Stimulated activated CD4-positive, alpha-beta T cell treated with anti-CD3 and anti-CD28 coated beads, TNF-alpha, amount 100 ng/mL, for 24 hours (primary cell): ENCODE data around the gene KIFAP3.
"Not testable (repeated sequence)": the region's sequence is repeated elsewhere in the genome, so short reads cannot be mapped to it uniquely, and the experiment has no call there.

Experiments used
- DNase-seq, 3 experiments: peaks; one replicate each; pipeline ENCODE4 v3.0.0-alpha.2; 2020; ENCODE audit warnings: low read depth in 3 of 3

The KIFAP3 gene

DNA sequence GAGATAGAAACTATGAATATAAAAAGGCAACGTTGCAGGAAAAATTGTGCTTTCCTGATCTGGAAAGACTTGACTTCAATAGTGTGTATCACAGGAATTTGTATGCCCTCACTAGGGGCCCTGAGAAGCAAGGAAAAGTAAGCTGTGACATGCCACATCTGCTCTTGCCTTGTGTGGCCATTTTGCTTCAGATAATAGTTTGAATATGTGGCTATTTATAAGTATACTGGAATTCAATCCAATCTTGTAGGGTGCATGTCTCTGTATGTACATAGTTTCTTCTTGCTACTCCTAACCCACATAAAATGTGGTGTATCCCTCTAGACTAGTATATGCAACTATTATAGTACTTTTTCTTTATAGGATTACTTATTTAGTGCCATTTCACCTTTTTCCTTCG, 149.7 kb downstream of the KIFAP3 start:
- DNase-seq = no peak

DNA sequence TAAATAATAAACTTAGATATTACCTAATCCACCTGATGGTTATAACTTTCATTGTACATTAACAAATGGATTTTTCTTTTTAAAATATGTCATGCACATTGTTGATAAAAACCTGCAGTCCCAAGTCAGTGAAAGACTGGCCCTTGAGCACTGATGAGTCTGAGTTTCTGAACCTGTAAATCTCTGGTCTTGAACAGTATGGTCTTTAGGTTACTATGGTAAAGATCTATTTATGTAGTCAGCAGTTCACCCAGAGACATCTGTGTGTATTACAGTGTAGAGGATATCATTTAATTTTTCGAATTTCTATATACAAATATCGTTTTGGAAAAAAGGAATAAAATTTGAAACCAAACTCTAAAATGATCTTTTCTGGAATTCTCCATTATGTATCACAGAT, 150.4 kb downstream of the KIFAP3 start:
- DNase-seq = no peak

DNA sequence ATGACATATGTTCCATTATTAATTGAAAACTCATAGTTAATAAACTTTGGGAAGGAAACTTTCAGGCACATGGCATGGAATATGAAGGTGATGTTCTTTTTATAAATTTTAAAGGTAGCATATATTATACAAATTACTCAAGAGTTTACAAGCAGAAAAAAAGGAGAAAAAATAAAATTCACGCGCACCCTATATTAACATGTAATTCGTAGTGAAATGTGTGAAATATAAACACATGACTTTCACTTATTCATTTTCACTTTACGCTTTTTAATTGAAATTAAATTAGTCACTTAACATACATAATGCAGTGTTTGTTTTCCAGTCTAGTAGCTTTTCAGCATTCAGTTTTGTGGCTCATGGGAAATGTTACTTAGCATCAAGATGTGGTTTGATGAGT, 153.4 kb downstream of the KIFAP3 start:
- DNase-seq = no peak

DNA sequence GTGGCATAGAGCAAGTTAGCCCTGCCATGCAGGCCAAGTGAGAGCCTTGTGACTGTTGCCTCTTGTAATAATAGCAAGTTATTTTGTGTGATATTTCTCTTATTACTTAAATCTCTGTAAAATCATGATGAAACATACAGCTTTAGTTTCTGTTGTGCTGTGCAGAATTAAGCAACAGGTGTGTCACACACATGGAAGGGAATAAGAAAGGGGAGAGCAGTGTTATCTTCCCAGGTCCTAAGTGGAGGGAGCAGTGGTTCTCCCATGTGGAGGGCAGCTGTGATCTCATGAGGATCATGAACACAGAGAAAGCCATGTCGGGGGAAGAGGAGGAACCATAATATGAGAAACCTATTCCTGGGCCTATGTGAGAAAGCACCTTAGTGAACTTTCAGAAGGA, 155.6 kb downstream of the KIFAP3 start:
- no peak for DNase-seq

DNA sequence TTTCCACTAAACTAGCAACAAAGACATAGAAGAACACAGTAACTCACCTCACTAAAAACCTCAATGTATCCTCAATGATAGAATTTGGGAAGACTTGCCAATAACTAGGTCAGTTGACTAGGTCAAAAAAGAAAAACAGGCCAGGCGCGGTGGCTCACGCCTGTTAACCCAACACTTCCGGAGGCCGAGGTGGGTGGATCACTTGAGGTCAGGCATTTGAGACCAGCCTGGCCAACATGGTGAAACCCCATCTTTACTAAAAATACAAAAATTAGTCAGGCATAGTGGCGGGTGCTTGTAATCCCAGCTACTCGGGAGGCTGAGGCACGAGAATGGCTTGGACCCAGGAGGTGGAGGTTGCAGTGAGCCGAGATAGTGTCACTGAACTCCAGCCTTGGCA, 156.3 kb downstream of the KIFAP3 start:
- not testable (repeated sequence) for DNase-seq

DNA sequence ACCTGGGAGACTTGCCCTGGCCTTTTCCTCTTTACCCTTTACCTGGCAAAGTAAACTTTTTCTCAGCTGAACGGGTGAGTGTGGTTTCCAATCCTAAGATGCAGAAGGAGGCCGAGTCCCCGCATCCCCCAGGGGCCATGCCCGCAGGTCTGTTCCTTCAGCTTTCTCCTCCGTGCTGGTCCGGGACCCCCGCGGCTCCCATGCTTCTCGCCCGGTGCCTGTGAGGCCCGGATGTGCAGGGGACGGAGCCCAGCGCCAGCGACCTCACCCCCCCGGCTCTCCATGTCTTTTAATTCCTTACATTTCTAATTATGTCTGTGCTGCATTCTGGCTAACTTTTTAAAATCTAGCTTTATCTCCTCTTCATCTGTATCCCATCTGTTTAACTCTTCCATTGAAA, 159.3 kb downstream of the KIFAP3 start:
- no peak for DNase-seq

DNA sequence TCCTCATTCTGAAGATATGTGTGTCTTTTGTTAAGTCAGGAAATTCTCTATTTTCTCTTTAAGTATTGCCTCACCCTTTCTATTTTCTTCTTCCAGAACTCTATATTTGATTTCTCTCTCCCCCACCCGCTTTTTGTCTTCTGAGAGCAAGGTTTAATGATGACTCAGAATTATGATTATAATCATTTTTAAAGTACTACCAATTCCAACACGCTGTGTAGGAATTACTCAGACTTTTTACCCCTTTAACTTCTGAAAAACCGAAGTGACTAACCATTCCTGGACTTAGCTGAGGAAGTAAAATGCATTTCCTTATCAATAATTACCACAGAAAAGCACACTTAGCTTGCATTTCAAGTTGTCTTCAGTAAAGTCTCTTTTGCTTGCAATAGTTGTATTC, 160.0 kb downstream of the KIFAP3 start:
- no peak for DNase-seq

DNA sequence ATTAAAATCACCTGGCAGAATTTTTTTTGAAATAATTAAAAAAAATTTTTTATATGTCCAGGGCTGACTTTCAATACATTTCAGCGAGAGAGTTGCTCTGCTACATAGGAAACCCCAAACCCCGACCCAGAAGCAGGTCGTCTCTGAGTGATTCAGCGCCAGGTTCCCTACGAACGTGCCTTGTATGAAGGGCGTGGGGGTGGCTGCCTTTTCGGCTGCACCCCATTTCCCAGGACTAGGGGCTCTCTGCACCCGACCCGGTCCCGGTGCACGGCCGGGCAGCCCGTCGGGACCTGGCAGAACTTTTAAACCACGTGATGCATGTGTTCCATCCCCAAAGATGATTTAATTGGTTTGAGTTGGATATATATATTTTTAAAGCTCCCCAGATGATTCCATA, 165.0 kb downstream of the KIFAP3 start:
- DNase-seq = no peak

DNA sequence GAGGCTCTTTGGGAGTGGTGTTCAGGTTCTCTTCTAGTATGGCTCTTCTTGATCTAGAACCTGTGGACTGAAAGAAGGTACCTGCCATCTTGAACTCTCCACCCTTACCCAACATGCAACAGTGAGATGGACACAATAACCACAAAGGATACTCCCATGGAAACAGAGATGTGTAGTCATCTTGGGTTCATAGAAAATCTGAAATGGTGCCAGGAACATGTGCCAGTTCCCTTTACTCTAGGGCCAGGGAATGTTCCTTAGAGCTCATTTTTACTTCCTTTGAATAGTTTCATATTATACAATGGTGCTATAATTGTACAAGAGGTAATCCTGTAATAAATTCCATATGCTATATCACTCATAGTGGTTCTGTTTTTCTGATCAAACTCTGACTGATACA, 167.6 kb downstream of the KIFAP3 start:
- DNase-seq = no peak

DNA sequence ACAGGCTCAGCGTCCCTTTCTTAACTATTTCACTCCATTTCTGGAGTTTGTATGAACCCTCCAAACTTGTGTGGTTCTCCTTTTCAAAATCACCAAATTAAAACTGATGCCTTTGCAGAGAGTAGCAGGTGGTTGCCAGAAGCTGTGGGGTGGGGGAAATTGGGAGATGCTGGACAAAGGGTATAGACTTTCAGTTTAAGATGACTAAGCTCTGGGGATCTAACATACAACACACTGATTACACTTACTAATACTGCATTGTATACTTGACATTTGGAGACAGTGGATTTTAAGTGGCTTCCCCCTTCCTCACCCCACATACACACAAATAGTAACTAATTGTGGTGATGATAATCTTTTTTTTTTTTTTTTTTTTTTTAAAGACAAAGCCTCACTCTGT, 169.7 kb downstream of the KIFAP3 start:
- DNase-seq = no peak

DNA sequence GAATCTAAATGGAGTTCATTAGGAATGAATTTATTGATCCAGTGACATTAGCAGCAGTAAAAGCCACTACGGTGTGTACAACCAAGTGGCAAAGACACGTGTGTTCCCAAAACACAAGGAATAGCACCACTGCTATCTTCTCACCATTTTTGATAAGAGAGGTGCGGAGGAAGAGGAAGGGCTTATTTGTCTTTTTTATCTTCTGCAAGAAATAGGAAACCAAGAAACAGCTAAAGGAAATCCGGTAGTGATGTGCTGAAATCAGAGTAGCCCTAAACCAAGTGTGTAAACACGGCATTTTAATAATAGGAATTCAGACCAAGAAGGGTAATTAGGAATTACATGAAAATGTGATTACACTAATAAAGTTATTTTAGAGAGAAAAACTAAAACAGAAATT, 171.7 kb downstream of the KIFAP3 start:
- no peak for DNase-seq

DNA sequence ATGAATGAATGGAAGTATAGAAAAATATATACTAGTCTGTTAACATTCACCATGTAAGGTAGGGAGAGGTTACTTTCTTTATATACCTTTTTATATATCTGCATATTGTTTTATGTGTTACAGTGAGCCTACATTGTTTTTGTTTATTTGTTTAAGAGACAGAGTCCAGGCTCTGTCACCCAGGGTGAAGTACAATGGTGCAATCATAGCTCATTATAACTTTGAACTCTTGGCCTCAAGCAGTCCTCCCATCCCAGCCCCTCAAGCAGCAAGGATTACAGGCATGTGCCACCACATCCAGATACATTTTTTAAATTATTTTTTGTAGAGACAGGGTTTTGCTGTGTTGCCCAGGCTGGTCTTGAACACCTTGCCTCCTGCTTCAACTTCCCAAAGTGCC, 173.4 kb downstream of the KIFAP3 start:
- DNase-seq = no peak

DNA sequence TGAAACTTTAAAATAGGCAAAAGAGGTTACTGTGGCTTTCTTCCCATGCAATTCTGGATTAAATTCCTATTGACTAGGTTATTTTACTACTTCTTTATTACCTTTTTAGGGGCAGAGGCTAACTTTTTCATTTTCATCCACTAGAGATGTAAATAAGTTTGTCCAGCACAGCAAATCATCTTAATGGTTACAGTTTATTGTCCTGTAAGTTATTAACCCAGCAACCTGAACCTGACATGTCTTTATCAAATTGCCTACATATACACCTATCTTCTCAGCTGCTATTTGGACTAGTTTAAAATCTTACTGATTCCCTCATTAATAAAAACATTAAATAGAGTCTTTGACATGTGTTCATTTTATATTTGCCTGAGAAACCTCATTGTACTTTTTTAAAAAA, 173.9 kb downstream of the KIFAP3 start:
- DNase-seq = no peak

DNA sequence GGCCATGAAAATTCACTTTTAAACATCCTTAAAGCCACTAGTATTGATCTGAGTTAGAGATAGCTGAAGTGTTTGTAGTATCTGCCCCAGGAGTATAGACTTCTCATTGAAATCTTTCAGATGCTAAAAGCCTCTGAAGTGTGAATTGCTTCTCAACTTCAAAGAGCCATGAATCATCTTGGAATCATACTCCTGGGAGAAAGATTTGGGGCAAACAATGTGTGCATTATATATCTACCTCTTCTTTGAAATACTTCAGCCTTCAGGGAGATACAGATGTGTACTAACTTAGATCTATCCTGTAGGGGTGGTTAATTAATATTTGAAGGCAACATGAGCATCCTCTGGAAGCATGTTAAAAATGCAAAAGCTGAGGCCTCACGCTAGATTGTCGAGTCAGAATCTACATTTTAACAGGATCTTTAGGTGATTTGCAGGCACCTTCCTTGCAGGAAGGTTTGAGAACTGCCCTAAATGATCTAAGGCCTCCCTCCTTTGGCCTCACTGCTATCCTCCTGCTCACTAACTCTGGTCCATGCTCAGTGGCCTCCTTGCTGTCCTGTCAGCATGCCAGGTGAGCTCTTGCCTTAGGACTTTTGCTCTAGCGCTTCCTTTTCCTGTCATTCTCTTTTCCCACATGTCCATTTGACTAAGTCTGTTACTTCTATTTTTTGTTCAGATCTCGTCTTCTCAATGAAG, 174.8 kb downstream of the KIFAP3 start:
- no peak for DNase-seq

DNA sequence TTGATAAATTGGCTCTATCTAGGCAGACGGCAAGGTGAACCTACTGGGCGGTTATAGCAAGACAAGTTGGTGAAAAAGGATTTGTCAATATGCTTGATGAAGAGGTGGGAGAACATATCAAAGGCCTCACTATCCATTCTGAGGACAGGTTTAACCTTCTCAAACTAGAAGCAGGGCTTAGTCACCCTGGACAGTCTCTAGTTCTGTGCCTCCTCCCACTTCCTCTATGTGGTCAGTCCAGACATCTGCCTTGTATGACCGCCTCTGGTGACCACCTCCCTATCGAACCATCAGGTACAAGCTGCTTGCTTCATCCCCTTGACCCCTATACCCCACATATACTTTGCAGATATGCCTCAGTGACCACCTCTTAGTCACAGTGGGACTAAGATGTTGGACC, 178.5 kb downstream of the KIFAP3 start:
- DNase-seq = no peak

DNA sequence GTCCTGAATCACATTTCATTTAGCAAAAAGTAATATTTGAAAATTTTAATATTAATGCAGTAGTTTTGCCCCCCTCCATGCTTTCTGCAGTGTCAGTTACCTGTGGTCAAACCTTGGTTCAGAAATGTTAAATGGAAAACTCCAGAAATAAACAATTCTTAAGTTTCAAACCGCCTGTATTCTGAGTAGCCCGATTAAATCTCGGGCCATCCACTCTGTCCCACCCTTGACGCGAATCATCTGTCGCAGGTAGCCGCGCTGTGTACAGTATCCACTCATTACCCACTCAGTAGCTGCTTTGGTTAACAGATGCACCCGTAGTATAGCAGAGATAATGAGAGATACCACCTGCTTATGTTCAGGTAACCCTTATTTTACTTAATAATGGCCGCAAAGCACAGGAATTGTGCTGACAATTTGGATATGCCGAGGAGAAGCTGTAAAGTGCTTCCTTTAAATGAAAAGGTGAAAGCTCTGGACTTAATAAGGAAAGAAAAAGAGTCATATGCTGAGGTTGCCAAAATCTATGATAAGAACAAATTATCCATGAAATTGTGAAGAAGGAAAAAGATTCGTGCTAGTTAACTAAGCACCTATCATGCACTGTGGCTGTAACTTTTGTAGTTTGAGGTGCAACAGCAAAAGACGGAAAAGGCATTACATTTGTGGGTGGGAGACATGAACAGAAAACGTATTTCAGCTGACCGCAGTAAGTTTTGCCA, 179.9 kb downstream of the KIFAP3 start:
- DNase-seq = no peak

DNA sequence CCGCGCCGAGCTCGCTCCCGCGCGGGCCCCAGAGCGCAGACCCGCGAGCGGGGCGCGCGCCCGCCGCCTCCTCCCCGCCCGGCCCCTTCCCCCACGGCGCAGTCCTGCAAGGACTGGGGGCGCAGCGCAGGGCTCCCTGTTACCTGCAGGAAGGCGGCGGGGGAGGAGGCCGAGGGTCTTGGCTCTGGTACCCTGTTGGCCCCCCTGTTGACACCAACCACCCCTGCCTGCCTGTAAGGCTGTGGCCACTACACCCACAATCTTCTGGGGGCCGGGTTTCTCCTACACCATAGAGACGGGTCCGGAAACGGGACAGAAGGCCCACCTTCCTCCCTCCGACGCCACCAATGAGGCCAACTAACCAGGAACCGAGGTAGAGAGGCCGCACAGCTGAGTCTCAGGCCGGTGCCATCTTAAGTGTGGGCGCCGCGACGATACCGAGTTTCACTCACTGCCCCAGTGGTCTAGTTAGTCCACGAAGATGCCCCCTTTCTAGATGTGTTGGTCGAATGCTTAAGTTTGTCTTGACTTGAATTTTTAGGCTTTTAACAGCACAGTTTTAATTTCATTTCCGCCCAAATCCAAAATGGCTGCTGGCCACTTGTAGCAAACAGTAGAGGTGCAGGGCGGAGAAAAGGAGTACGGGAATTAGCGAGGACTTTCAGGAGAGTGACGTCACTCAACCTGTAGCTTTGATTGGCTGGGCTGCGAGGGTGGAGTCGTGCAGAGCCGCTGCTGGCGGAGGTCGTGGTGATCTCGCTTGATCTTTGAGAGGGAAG, 180.7 kb downstream of the KIFAP3 start, which contains the start of gene SCYL3:
Gene SCYL3 (minus strand): TSS at position 252 of the 779 bp plus-strand sequence. CDS start 5,056 bp downstream, outside the sequence.
- peak; percentile 77 to 85 (median 84) for DNase-seq

DNA sequence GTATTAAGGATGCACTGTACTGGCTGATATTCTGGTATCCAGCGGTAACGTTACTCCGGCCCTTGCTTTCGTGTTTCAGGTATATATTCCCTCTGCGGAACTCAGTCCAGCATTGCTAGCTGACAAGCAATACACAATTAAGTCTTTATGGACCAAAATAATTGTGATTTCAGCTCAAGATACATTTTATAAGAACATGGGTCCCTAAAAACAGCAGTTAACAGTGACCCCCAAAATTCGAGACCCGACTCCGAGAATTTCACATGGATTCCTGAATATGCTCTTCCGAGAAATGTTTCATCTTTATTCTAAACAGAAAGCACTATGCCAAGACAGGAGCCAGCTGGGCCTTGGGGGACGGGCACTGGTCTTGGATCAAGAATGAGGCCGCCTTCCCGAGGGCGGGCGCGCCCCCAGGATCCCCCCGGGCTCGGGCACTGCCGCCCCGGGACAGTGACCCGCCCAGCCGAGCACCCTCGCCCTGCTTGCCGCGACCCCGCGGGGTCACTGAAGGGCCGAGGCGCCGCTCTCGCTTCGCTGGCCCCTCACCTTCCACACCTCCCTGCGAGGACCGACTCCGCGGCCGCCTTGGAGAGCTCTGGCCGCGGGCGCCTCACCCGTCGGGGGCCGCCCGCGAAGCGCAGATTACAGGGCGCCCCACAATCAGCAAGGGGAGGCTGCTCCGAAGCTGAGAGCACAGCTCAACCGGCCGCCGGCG, 181.4 kb downstream of the KIFAP3 start:
- DNase-seq = peak in 1 of 3 experiments; percentile 5

DNA sequence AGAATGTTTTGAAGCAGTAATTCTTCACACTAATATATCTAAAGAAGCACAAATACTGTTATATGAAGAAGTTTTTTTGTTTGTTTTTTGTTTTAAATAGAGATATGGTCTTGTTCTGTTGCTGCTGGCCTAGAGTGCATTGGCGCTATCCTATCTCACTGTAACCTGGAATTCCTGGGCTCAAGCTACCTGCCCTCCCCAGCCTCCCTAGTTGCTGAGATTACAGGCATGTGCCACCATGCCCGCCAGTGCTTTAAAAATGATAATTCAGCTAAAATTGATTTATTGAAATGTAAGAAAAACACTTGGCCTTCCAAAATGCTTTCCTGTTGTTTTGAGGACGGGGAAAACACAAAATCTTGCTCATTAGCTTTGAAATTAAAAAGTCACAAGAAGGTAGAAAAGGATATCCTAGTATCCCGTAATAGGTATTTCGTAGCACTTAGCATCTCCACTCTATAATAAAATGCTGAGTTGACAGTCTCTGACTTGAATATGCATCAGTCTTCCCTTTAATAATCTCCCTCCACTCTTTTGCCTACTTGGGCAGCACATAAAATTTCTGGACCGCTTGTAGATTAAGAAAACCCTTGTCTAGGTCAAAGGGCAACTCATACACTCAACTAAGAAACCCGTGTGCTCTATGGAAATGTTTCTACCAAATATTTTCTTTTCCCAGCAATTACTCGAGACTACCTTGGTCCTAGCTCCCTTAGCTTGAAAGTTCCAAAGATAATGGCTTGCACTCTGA, 182.1 kb downstream of the KIFAP3 start:
- DNase-seq = no peak

DNA sequence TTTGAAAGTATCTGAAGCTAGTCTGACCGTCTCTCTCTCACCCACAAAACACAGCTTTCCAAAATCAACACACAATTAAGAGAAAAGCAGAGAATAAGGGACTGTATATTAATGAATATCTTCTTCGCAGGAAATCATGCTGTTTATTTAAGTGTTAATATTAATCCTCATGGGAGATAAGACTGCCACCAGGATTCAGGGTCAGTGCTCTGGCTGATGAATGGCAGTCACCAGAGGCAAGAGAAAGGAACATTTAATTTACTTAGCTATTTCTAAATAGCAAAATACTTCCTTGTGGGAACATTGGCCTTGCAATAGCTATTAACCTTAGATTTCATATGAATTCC, 183.0 kb downstream of the KIFAP3 start:
- DNase-seq = no peak

DNA sequence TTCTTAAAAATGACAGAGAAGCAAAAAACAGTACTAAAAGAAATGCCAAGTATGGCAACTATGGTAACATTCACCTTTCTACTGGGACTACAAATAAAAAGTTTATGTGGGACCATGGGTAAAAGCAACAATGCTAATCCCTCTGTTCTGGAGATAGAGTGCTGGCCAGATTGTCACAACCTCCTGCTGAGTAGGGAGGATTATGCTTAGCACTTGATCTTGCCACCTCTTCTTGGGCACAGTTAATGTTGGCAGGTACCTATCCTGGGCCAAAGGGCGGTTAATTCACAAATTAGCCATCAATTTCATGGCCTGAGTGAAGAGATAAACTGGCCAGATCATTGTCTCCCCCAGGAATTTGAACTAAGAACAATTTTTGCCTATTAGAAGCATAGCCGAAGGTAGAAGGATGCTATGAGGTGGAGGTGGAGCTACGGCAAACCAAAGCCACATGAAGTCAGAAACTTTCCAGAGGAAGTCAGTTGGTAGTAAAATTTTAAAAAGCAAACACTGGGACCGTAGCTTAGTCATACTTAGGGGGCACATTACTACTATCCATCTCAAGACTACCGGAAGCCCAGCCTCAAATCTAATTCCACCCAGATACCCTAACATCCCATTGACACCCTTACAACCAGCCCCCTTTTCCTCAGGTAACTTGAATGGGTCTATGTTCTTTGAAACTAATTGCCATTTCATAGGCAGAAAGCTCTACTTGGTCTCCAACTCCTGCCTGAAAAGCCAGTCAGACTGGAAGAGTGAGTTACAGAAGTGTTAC, 183.5 kb downstream of the KIFAP3 start:
- DNase-seq = peak in 1 of 3 experiments; percentile 27
